Midbrain (tissue), 1 donor: ENCODE results near the gene PARP2.
"Not testable (repeated sequence)": the region's sequence is repeated elsewhere in the genome, so short reads cannot be mapped to it uniquely, and the experiment has no call there.

Experiments
- DNase-seq: peaks from one replicate; lab custom pipeline; 2025; lab: John Stamatoyannopoulos, UW

PARP2 gene

GRCh38 chr14:20347747-20348146 is 4.3 kb downstream of the PARP2 start:
- DNase-seq, result no peak

- no peak for DNase-seq
Observed at GRCh38 chr14:20350282-20350681, 6.8 kb downstream of the PARP2 start.

GRCh38 chr14:20350860-20351259 is 7.4 kb downstream of the PARP2 start:
- DNase-seq, result no peak

GRCh38 chr14:20356422-20356821 is 13.0 kb downstream of the PARP2 start:
- no peak for DNase-seq

GRCh38 chr14:20358474-20358873 is 15.0 kb downstream of the PARP2 start:
- DNase-seq, result not testable (repeated sequence)

- no peak for DNase-seq
Observed at GRCh38 chr14:20365928-20366327, 22.5 kb downstream of the PARP2 start.

- no peak for DNase-seq
Observed at GRCh38 chr14:20372796-20373195, 29.4 kb downstream of the PARP2 start.

GRCh38 chr14:20375471-20375870 is 32.0 kb downstream of the PARP2 start:
- no peak for DNase-seq

- DNase-seq, result no peak
Observed at GRCh38 chr14:20376071-20376588, 32.7 kb downstream of the PARP2 start.

GRCh38 chr14:20377171-20377570 is 33.7 kb downstream of the PARP2 start:
- DNase-seq, result no peak

GRCh38 chr14:20379743-20380142 is 36.3 kb downstream of the PARP2 start:
- no peak for DNase-seq

- no peak for DNase-seq
Observed at GRCh38 chr14:20380681-20381080, 37.2 kb downstream of the PARP2 start.

- DNase-seq, result no peak
Observed at GRCh38 chr14:20381341-20381740, 37.9 kb downstream of the PARP2 start.

- DNase-seq, result no peak
Observed at GRCh38 chr14:20382526-20382925, 39.1 kb downstream of the PARP2 start.

GRCh38 chr14:20383032-20383431 is 39.6 kb downstream of the PARP2 start:
- no peak for DNase-seq

- no peak for DNase-seq
Observed at GRCh38 chr14:20383636-20384035, 40.2 kb downstream of the PARP2 start.

GRCh38 chr14:20384321-20384720 is 40.9 kb downstream of the PARP2 start:
- no peak for DNase-seq

GRCh38 chr14:20384886-20385285 is 41.5 kb downstream of the PARP2 start:
- no peak for DNase-seq

GRCh38 chr14:20386276-20386855 is 42.9 kb downstream of the PARP2 start:
- no peak for DNase-seq

- no peak for DNase-seq
Observed at GRCh38 chr14:20387576-20387975, 44.1 kb downstream of the PARP2 start.

GRCh38 chr14:20388159-20388558 is 44.7 kb downstream of the PARP2 start:
- DNase-seq, result no peak

- no peak for DNase-seq
Observed at GRCh38 chr14:20391505-20391904, 48.1 kb downstream of the PARP2 start.

GRCh38 chr14:20397511-20397910 is 54.1 kb downstream of the PARP2 start:
- DNase-seq, result no peak

- DNase-seq, result no peak
Observed at GRCh38 chr14:20400589-20400964, 57.1 kb downstream of the PARP2 start.
